BLaER1 (cell line): Measurements from ENCODE around the gene SEMA3E.

Experiments used
- H3K27ac ChIP-seq: shearing (Covaris generic); formaldehyde crosslinking; 2 replicates; pipeline ENCODE4 v1.8.1; 2022
- H3K27me3 ChIP-seq: shearing (Covaris generic); formaldehyde crosslinking; 2 replicates; pipeline ENCODE4 v1.8.1; 2022
- H3K36me3 ChIP-seq: shearing (Covaris generic); formaldehyde crosslinking; 2 replicates; pipeline ENCODE4 v1.8.1; 2022
- H3K4me1 ChIP-seq: shearing (Covaris generic); formaldehyde crosslinking; 2 replicates; pipeline ENCODE4 v1.8.1; 2022
- H3K4me2 ChIP-seq: shearing (Covaris generic); formaldehyde crosslinking; 2 replicates; pipeline ENCODE4 v1.8.1; 2022
- H3K4me3 ChIP-seq: shearing (Covaris generic); formaldehyde crosslinking; 2 replicates; pipeline ENCODE4 v1.8.1; 2022
- H3K9ac ChIP-seq: shearing (Covaris generic); formaldehyde crosslinking; 2 replicates; pipeline ENCODE4 v1.8.1; 2022
- H3K9me3 ChIP-seq: shearing (Covaris generic); formaldehyde crosslinking; 2 replicates; pipeline ENCODE4 v1.8.1; 2022
- H4K20me1 ChIP-seq: shearing (Covaris generic); formaldehyde crosslinking; 2 replicates; pipeline ENCODE4 v1.8.1; 2022
- Cebpa-rat ChIP-seq: shearing (Covaris generic); IDR thresholded peaks from 2 replicates; pipeline ENCODE4 v1.8.1; 2022

SEMA3E gene

GRCh38 chr7:83492802-83493201 is 156.1 kb downstream of the SEMA3E start:
- Histone ChIP-seq H3K4me3 (no peak overlapping the region), H3K27ac (no peak overlapping the region), H4K20me1 (no peaks in the 10 kb centered on the region), H3K9me3 (no peaks in the 10 kb centered on the region), H3K4me1 (no peaks in the 10 kb centered on the region), H3K4me2 (no peak overlapping the region), H3K9ac (no peak overlapping the region), H3K36me3 (no peaks in the 10 kb centered on the region), H3K27me3 (no peaks in the 10 kb centered on the region)
- no peak for TF ChIP-seq Cebpa-rat

- H3K4me2 ChIP-seq: no peak overlapping the region
- no peaks in the 10 kb centered on the region for H3K9me3 ChIP-seq
- no peak overlapping the region for H3K27ac ChIP-seq
- no peak overlapping the region for H3K9ac ChIP-seq
- H3K4me3 ChIP-seq: no peak overlapping the region
- H3K36me3 ChIP-seq: no peaks in the 10 kb centered on the region
- no peaks in the 10 kb centered on the region for H3K4me1 ChIP-seq
- no peaks in the 10 kb centered on the region for H3K27me3 ChIP-seq
- no peak for TF ChIP-seq Cebpa-rat
- H4K20me1 ChIP-seq: no peaks in the 10 kb centered on the region
These were observed 161.1 kb downstream of the SEMA3E start for GRCh38 chr7:83487801-83488200.

- H3K4me2 ChIP-seq: no peak overlapping the region
- H3K9me3 ChIP-seq: no peaks in the 10 kb centered on the region
- no peak overlapping the region for H3K4me3 ChIP-seq
- no peaks in the 10 kb centered on the region for H3K4me1 ChIP-seq
- H3K27me3 ChIP-seq: no peaks in the 10 kb centered on the region
- H3K27ac ChIP-seq: no peak overlapping the region
- H3K36me3 ChIP-seq: no peaks in the 10 kb centered on the region
- no peak for TF ChIP-seq Cebpa-rat
- H4K20me1 ChIP-seq: no peaks in the 10 kb centered on the region
- H3K9ac ChIP-seq: no peak overlapping the region
These were observed 162.0 kb downstream of the SEMA3E start for GRCh38 chr7:83486957-83487356.

- Histone ChIP-seq H3K4me2 (no peak overlapping the region), H3K4me1 (no peaks in the 10 kb centered on the region), H3K9ac (no peak overlapping the region), H4K20me1 (no peaks in the 10 kb centered on the region), H3K4me3 (no peak overlapping the region), H3K36me3 (no peaks in the 10 kb centered on the region), H3K9me3 (no peaks in the 10 kb centered on the region), H3K27ac (no peak overlapping the region), H3K27me3 (no peaks in the 10 kb centered on the region)
- TF ChIP-seq Cebpa-rat: no peak
These were observed 162.4 kb downstream of the SEMA3E start for GRCh38 chr7:83486536-83486935.

- H3K4me2 ChIP-seq: no peak overlapping the region
- H3K27me3 ChIP-seq: no peaks in the 10 kb centered on the region
- no peak for TF ChIP-seq Cebpa-rat
- H3K9ac ChIP-seq: no peak overlapping the region
- H3K36me3 ChIP-seq: no peaks in the 10 kb centered on the region
- no peak overlapping the region for H3K27ac ChIP-seq
- H3K4me1 ChIP-seq: no peaks in the 10 kb centered on the region
- H3K4me3 ChIP-seq: no peak overlapping the region
- no peaks in the 10 kb centered on the region for H4K20me1 ChIP-seq
- no peaks in the 10 kb centered on the region for H3K9me3 ChIP-seq
These were observed 164.1 kb downstream of the SEMA3E start for GRCh38 chr7:83484826-83485225.

GRCh38 chr7:83484266-83484665 is 164.7 kb downstream of the SEMA3E start:
- Histone ChIP-seq H4K20me1 (no peaks in the 10 kb centered on the region), H3K27ac (no peak overlapping the region), H3K9me3 (no peaks in the 10 kb centered on the region), H3K36me3 (no peaks in the 10 kb centered on the region), H3K27me3 (no peaks in the 10 kb centered on the region), H3K4me2 (no peak overlapping the region), H3K9ac (no peak overlapping the region), H3K4me1 (no peaks in the 10 kb centered on the region), H3K4me3 (no peak overlapping the region)
- TF ChIP-seq Cebpa-rat: no peak

GRCh38 chr7:83478616-83479015 is 170.3 kb downstream of the SEMA3E start:
- no peak overlapping the region for H3K4me3 ChIP-seq
- H4K20me1 ChIP-seq: no peaks in the 10 kb centered on the region
- H3K9me3 ChIP-seq: no peaks in the 10 kb centered on the region
- no peaks in the 10 kb centered on the region for H3K4me1 ChIP-seq
- no peak overlapping the region for H3K9ac ChIP-seq
- no peak overlapping the region for H3K4me2 ChIP-seq
- H3K27me3 ChIP-seq: no peaks in the 10 kb centered on the region
- H3K27ac ChIP-seq: no peak overlapping the region
- no peak for TF ChIP-seq Cebpa-rat
- no peaks in the 10 kb centered on the region for H3K36me3 ChIP-seq

GRCh38 chr7:83476511-83477050 is 172.4 kb downstream of the SEMA3E start:
- TF ChIP-seq Cebpa-rat: no peak
- Histone ChIP-seq H3K36me3 (no peaks in the 10 kb centered on the region), H3K9ac (no peak overlapping the region), H3K27ac (no peak overlapping the region), H3K27me3 (no peaks in the 10 kb centered on the region), H3K4me1 (no peaks in the 10 kb centered on the region), H3K4me2 (no peak overlapping the region), H4K20me1 (no peaks in the 10 kb centered on the region), H3K4me3 (no peak overlapping the region), H3K9me3 (no peaks in the 10 kb centered on the region)

GRCh38 chr7:83475420-83475819 is 173.5 kb downstream of the SEMA3E start:
- Histone ChIP-seq H3K4me1 (no peaks in the 10 kb centered on the region), H3K27me3 (no peaks in the 10 kb centered on the region), H3K36me3 (no peaks in the 10 kb centered on the region), H3K27ac (no peak overlapping the region), H4K20me1 (no peaks in the 10 kb centered on the region), H3K4me2 (no peak overlapping the region), H3K9me3 (no peaks in the 10 kb centered on the region), H3K4me3 (no peak overlapping the region), H3K9ac (no peak overlapping the region)
- no peak for TF ChIP-seq Cebpa-rat

GRCh38 chr7:83472376-83472775 is 176.6 kb downstream of the SEMA3E start:
- Histone ChIP-seq H3K27ac (no peak overlapping the region), H3K27me3 (no peaks in the 10 kb centered on the region), H4K20me1 (no peaks in the 10 kb centered on the region), H3K4me3 (no peak overlapping the region), H3K4me1 (no peaks in the 10 kb centered on the region), H3K9me3 (no peaks in the 10 kb centered on the region), H3K36me3 (no peaks in the 10 kb centered on the region), H3K9ac (no peak overlapping the region), H3K4me2 (no peak overlapping the region)
- no peak for TF ChIP-seq Cebpa-rat

GRCh38 chr7:83469491-83469890 is 179.4 kb downstream of the SEMA3E start:
- Histone ChIP-seq H3K27ac (no peak overlapping the region), H3K9me3 (no peaks in the 10 kb centered on the region), H3K4me2 (no peak overlapping the region), H3K4me1 (no peaks in the 10 kb centered on the region), H4K20me1 (no peaks in the 10 kb centered on the region), H3K36me3 (no peaks in the 10 kb centered on the region), H3K9ac (no peak overlapping the region), H3K4me3 (no peak overlapping the region), H3K27me3 (no peaks in the 10 kb centered on the region)
- no peak for TF ChIP-seq Cebpa-rat
